SK-N-MC (cell line): Measurements from ENCODE around the gene QRSL1.

Experiments used
- EZH2 ChIP-seq: fragments of 200-600 bp; sonication (generic); IDR thresholded peaks from one replicate; pipeline ENCODE4 v1.6.1; 2017; ENCODE audit warnings: antibody characterized with exemption
- POLR2AphosphoS5 ChIP-seq: IDR thresholded peaks from 2 replicates; pipeline ENCODE4 v1.6.1; 2012; ENCODE audit warnings: mild to moderate bottlenecking, low read depth, low read length, borderline replicate concordance

DNA sequence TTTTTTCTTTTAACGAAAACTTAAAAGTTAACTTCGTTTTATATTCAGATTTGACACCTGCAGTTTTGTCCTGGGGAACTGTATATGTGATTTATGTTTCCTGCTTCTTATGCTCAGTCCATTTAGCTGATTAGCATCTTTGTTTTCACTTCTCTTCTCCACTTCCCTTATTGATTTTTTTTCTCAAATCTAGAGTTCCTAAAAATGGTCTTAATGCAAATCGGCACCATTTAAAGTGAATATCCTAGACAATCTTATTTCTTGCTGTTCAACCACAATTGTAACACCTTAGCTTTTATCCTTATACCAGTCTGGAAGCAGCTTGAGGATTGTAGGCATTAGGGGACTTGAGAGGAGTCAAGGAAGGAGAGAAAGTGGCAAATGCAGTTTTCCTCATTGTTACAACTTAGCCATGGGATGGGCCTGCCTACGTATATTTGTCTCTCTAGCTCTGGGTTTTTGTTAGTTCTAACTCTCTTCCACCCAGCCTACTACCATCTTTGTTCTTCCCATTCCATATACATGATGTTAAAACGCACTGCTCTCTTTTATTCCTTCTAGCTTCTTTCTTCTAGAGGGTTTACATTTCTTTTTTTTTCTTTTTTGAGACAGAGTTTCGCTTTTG is 8.5 kb downstream of the QRSL1 start:
- TF ChIP-seq POLR2AphosphoS5 (no peak), EZH2 (no peak)
